Bone marrow (tissue), 2 donors: ENCODE results near the gene MCMBP.
A peak's percentile ranks its signal among the peaks of the same experiment; 100 is the strongest.
"Not testable (repeated sequence)": the region's sequence is repeated elsewhere in the genome, so short reads cannot be mapped to it uniquely, and the experiment has no call there.

Source experiments
- DNase-seq, 2 donors: peaks; one replicate each; lab custom pipeline; 2025; lab: John Stamatoyannopoulos, UW

Gene MCMBP

GRCh38 chr10:119872610-119872859, at the start of gene MCMBP:
Gene MCMBP (minus strand): TSS chr10:119872843. CDS start chr10:119872584, 259 bp downstream.
- DNase-seq: no peak

GRCh38 chr10:119919826-119920225, 47.2 kb upstream of the MCMBP start:
- peak in 1 of 2 donors; percentile 74 for DNase-seq

GRCh38 chr10:119919271-119919670, 46.6 kb upstream of the MCMBP start:
- no peak for DNase-seq

- no peak for DNase-seq
These were observed 45.1 kb upstream of the MCMBP start for GRCh38 chr10:119917777-119918176.

- no peak for DNase-seq
These were observed 38.0 kb upstream of the MCMBP start for GRCh38 chr10:119910689-119911088.

- no peak for DNase-seq
These were observed 35.5 kb upstream of the MCMBP start for GRCh38 chr10:119908166-119908565.

- not testable (repeated sequence) for DNase-seq
These were observed 35.1 kb upstream of the MCMBP start for GRCh38 chr10:119907695-119908094.

GRCh38 chr10:119903946-119904666, 31.5 kb upstream of the MCMBP start:
- no peak for DNase-seq

GRCh38 chr10:119898577-119898976, 25.9 kb upstream of the MCMBP start:
- DNase-seq: no peak

GRCh38 chr10:119896937-119897770, 24.5 kb upstream of the MCMBP start:
- DNase-seq: no peak

- DNase-seq: no peak
These were observed 23.5 kb upstream of the MCMBP start for GRCh38 chr10:119896061-119896655.

GRCh38 chr10:119893845-119894427, 21.3 kb upstream of the MCMBP start:
- DNase-seq: no peak

- DNase-seq: no peak
These were observed 20.4 kb upstream of the MCMBP start for GRCh38 chr10:119893074-119893473.

- peak; percentile 73 to 74 for DNase-seq
These were observed 19.8 kb upstream of the MCMBP start, which contains the start of gene SEC23IP for GRCh38 chr10:119892188-119893065. Gene SEC23IP (plus strand): TSS chr10:119892730. CDS start chr10:119892783, 53 bp downstream.

- DNase-seq: not testable (repeated sequence)
These were observed 19.2 kb upstream of the MCMBP start for GRCh38 chr10:119891849-119892187.

- not testable (repeated sequence) for DNase-seq
These were observed 17.7 kb upstream of the MCMBP start for GRCh38 chr10:119890307-119890706.

GRCh38 chr10:119889201-119889600, 16.6 kb upstream of the MCMBP start:
- not testable (repeated sequence) for DNase-seq

- not testable (repeated sequence) for DNase-seq
These were observed 16.1 kb upstream of the MCMBP start for GRCh38 chr10:119888715-119889114.

- not testable (repeated sequence) for DNase-seq
These were observed 13.4 kb upstream of the MCMBP start for GRCh38 chr10:119886070-119886469.

GRCh38 chr10:119883901-119884611, 11.4 kb upstream of the MCMBP start:
- DNase-seq: not testable (repeated sequence)

GRCh38 chr10:119878524-119878923, 5.9 kb upstream of the MCMBP start:
- no peak for DNase-seq
